ENCODE data around the gene KIAA1614.

Gene KIAA1614

DNA sequence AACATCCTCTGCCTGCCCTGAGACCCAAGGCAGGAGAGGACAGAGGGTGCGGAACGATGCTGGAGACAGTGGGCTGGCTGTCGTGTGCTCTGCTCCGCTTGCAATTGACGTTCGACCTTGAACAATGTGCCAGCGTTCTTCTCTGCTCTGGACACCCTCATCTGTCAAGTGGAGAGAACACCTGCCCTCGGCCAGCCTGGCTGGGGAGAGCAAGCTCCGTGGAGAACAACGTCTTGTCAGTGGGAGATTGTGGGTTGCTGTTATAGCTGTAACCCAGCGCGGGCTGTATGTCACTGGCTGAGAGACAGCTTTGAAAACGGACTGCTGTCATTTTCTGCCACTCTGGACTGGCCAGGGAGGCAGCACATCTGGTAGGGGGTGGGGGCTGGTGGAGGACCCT is 14.7 kb downstream of the KIAA1614 start:
- FAIRE-seq = no peak

DNA sequence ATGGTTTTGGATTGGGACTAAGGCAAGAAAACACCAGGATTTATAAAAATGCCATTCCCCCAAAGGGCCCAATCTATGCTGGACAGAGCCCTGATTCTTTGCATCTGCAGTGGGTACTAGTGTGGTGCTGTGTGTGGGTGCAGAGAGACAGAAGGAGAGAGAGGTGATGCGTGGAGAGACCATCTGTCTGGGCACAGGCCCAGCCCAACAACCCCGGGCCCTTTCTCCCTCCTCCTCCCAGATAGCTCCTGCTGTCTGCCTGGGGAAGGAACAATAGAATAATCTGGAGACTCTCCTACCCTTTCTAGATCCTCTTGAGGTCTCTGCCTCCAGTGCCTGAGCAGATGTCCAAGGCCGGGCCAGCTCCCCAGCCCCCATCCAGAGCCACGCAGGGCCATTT is 15.1 kb downstream of the KIAA1614 start:
- no peak for FAIRE-seq

DNA sequence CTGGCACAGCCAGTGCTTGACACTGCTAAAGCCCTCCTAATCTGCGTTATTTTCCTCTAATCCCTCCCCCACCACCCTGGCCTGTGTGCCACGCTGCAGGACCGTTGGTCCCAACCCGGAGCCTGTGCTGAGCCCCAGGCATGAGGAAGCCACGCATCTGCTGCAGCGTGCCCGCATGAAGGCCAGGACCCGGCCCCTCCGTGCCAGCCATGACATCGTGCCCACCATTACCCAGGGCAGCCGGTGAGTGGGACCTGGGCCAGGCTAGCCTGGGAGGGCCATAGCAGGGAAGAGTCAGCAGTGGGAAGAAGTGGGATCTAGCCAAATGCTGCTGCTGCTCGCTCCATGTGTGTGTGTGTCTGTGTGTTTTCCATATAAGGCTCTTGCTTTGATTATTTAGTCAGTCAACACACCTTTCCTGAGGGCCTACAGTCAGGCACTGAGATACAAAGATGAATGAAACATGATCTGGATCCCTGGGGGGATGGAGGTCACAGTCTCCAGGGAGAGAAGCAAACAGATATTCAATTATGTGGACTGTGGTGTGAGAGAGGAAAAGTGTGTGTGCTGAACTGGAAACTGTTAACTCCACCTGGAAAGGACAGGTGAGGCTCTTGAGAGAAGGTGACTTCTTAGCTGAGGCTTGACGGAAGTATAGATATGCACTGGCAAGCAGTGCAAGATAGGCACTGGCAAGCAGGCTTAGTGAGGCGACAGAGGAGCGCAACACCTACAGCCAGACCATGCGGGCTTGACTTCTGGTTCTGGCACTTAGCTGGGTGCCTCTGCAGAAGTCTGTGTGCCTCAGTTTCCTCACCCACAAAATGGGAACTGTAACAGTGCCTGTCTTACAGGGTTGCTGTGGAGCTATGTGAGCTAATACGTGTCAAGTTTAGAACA is 15.9 kb downstream of the KIAA1614 start:
- FAIRE-seq = no peak

DNA sequence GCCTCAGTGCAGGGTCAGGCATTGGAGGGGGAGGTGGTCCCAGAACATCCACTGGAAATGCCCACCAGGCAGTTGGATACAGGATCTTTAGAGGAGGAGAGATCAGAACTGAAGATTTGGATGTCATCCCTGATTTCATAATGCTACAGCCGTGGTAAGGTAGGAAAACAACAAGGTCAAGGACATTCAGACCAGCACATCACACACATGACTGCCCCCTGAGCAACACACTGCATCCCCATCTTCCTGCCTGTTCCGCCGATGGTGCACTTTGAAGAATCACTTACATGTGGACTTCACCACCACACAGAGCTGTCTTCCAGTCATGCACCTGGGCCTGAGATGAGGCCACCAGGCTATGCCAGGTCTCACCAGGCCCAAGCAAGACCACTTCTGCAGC is 16.7 kb downstream of the KIAA1614 start:
- no peak for FAIRE-seq

DNA sequence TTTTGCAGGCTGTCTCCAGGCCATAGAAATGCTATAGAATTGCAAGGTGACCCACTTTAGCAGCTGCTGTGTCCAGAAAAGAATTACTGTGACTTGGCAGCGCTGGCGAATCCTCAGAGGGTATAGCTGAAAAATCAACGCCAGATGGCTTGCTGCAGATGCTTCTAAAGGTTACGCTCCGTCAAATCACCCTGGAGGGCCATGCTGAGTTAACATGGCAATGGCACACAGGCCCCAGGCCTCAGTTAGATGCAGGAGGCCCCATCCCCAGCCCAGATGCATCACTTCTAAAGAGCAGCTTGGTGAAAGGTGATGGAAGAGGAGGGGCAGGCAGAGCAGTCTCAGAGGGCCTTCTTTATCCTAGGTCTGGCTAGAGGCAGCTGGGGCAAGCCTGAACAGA is 18.0 kb downstream of the KIAA1614 start:
- no peak for FAIRE-seq

DNA sequence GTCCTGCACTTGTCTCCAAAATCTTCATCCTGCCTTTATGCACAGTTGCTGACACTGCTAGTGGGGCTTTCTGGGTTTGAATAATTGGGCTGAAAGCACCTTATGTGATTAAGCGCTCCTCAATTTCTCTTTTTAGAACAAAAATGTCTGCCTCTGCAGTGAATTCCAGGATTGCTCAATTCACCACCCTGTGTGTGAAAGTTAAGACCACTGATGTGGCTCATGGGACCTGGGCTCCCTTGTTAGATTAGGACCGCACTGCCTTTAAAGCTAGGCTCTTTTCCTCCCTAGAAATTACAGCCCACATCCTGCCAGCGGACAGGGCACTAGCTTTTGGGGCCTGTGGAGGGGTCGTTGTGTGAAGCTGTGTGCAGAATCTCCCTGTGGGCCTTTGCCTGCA is 18.8 kb downstream of the KIAA1614 start:
- no peak for FAIRE-seq

DNA sequence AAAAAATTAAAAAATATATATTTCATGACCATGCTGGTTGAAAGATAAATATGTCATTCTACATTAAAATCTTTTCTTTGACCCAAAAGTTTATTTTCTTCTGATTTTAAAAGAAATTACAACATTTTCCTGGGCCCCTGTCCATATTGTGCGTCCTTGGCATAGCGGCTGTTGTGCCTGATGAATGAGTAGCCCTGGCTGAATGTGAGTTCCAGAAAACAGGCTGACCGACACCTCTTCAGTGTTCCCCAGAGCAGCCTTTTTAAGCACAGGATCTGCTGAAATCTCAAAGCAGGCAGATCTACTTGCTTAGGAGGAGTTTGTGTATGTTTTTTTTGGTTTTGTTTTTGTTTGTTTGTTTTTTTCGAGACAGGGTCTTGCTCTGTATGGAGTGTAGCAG is 19.7 kb downstream of the KIAA1614 start:
- no peak for FAIRE-seq

DNA sequence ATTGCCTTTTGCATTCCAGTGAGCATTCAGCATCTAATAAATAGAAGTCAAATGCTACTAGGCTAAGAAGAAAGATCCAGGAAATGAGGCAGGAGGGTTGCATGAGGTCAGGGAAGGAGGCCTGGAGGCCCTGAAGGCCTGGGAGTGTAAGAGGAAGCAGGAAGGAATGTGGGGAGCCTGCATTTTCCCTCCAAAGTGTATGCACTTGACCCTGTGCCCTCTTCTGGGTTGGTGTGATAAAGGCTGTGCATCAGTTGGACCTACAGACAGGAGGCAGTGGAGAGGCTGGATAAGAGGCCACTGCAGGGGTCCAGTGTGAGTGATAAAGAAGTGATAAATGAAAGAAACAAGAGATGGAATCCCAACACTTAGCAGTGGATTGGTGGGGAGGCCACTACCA is 20.4 kb downstream of the KIAA1614 start:
- FAIRE-seq = no peak

DNA sequence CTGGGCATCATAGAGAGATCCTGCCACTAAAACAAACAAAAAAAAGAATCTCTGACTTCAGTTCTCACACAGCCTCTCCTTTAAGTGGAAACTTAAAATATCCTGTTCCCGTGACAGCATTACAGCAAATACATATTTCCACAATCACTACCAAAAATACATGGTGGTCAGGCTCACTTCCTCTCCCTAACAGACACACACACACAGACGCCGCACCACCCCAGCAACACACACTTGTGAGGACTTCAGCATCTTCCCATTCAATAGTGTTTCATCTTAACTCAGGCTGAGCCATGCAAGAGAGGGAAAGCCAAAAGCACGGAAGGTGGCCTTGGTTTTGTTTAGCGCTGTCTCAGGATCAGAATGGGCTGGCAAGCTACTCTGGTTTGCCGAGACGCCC is 21.9 kb downstream of the KIAA1614 start:
- FAIRE-seq = no peak

DNA sequence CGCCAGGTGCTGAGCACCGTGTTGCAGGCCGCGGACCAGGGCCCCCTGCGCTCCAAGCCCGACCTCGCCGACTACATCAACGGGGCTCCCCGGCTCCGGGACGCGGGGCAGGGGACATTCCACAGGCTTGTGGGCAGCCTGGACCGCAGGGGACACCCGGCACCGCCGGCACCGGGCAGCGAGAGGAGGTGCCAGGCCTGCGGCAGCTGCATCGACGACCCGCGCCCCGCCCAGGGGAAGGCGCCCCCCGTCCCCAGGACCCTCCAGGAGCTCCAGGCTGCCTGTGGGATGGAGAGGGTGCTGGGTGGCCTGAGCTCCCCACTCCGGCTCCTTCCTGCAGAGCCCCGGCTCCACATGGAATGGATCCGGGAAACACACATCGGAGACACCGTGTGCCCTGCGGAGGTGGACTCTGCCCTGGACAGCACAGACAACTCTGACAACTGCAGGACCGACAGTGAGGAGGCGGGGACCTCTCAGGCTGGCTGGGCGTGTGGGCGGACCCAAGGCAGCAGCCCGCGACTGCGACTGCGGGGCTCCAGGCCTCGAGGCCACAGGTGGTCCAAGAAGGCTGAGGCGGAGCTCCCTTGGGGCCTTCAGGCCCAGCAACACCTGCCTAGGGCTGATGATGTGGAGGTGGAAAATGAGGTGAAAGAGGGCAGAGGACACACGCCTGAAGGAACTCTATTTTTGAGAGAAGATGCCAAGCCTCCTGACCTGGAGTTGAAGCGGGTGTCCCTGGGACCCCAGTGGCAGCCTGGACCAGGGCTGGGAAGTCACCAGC is 22.8 kb downstream of the KIAA1614 start:
- FAIRE-seq = no peak

DNA sequence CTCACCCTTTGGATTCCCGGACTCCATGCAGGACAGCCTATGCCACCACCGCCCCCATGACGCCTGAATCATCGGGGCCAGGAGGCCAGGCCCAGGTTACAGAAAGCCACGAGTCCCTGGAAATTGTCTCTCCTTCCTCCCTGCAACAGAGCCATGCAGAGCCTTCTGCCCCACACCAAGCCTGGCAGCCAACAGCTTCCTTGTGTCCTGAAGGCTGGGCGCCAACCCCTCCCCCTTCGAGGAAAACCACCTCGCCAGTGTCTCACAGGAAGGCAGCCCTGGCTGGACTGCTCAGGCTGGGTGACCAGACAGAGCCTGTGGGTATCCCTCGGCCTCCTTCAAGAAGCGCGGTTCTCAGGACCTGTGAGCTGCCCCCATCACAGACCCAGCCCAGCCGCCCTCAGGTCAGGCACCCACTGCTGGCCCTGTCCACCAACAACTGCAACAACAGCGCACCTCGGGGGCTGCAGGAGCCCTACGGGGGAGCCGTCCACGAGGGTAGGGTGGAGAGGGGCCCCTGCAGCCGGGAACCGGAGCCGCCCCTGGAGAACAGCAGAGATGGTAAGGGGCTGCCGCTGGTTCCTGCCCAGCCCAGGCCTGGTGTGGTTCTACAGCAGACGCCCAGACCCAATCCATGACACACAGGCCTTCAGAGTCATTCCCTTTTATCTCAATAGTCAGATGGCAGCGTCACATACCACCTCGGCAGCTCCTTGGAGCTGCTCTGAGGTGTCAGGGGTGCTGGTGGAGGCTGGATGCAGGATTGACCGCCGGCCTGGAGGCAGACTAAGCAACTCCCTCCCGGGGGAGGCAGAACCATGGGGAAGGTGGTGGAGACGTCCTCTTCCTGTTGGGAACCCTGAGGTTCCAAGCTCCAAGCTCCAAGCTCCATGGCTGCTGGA is 23.7 kb downstream of the KIAA1614 start:
- FAIRE-seq = no peak

DNA sequence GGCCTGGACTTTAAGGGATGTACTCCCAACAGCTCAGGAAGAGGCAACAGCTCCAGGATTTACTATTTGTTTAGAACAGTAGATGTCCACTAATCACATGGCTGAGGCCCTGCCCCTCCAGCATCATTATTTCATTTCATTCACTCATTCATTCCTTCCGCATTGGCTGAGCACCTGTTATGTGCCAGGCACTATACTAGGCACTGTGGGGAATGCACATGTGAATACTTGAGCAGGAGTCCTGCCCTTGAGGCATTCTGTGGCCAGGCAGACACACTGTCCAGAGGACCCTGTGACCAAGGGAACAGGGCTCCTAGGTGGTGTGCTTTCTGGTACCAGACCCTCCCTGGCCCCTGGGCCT is 24.3 kb downstream of the KIAA1614 start:
- no peak for FAIRE-seq

DNA sequence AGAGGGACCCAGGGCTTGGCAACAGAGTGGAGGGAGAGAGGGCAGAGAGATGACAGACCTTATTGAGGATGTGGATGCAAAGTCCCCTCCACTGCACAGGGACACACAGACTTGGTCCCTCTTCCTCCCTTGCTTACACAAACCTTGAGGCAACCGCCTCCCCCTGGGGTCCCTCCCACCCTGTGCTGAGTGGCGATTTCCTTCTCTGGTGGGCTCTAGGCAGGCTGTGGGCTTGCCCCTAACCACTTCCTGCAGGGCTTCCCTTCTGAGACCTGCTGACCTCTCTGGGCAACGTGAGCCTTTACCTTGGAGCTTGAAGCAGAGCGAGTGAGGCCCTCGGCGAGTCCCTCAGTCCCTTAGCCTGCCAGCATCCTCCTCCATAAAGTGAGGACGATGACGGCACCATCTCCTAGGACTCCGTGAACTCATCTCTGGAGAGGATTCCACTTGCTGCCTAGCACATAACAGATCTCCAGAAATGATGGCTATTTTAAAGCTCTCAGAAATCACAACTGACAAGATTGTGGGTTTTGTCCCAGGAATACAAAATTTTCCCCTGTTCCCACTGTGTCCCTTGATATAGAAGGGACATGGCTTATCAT is 25.0 kb downstream of the KIAA1614 start:
- no peak for FAIRE-seq

DNA sequence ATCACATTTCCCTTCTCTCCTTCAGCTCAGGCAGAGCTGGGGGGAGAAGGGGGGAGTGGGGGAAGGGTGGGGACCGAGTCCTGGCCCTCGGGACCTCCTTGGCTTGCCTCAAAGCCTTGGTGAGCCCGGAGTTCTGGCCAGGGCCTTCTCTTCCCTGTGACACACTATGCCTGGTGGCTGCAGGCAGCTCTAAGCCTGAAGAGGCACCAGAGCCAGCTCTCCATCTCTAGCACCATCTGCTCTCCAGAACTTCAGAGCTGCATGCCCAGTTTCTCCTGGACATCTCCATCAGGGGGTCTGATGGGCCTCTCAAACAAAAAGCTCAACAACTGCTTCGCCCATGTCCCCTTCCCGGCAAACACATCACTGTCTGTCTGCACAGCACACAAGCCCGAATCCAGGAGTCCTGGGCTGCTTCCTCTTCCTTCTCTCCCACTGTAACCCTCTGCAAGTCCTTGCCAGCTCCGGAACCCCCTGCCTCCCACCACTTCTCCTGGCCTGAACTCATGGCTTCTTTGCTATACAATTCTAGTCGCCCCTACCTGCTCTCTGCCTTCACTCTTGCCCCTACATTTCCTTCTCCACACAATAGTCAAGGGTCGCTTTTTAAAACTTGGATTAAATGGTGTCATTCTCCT is 26.5 kb downstream of the KIAA1614 start:
- FAIRE-seq = no peak

DNA sequence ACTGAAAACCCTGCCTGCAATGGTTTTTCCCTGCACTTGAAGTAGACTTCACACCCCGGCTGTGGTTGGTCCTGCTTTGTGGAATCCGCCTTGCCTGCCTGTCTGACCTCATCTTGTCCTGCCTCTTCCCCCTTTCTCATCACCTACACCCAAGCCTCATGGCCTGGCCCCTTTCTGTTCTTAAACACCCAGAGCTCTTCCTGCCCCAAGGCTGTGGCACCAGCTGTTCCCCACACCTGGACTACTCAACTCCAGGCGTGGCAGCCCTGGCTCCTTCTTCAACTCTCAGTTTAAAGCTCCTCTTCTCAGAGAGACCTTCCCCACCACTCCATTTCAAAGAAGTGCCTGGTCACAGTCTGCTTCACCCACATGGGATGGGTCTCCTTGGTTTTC is 27.0 kb downstream of the KIAA1614 start:
- no peak for FAIRE-seq

DNA sequence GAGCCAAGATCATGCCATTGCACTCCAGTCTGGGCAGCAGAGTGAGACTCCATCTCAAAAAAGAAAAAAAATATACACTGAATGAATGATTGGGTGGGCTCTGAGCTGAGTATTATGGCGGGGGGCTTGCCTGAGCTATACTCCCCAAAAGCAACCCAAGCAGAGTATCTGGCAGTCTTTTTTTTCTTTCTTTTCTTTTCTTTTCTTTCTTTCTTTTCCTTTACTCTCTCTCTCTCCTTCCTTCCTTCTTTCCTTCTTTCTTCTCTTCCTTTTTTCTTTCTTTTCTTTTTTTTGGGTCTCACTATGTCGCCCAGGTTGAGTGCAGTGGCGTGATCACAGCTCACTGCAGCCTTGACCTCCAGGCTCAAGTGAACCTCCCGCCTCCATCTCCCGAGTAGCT is 27.7 kb downstream of the KIAA1614 start:
- FAIRE-seq = no peak

DNA sequence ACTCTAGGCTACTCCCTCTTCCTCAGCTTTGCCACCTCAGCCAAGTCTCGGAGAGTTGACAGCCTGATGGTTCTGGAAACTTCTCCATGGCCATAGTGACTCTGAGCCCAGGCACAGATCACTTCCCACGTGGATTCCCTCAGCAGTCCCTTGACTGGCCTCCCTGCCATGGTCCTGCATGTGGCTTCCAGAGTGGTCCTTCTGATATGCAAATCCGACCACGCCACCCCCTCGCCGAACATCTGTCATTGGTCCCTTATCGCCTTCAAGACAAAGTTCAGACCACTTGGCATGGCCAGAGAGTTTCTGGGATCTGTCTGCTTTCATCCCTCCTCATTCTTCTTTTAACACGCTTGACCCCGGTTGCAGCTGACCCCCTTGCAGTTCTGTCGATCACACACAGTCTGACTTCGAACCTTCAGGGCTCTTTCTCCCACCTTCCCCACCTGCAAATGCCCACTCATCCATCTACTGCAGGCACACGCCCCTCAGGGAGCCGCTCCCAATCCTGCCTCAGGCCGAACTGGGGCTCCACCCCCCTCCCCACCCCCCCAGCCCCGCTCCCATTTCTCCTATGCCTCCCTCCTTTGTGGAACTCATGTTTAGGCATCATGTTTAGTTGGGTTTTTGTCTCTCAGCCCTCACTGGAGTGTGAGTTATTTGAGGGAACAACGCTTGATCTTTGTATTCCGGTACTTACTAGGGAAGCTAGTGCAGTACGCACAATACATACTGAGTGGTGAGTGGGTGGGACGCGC is 29.0 kb downstream of the KIAA1614 start:
- FAIRE-seq = no peak

DNA sequence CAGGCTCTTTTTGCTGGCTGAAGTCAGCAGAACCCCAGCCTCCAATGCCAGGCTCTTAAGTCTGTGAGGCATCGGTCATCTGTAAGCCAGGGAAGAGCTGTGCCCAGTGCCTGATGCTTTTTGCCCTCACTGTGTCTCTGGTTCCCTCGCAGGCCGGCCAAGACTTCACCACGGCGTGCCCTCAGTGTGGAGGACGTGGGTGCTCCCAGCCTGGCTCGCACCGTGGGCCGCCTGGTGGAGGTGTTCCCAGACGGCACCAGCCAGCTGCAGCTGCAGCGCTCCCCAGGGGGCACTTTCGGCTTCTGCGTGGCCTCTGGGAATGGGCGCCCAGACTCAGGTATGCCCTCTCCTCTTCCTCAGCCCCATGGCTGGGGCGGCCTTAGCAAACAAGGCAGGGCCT is 32.5 kb downstream of the KIAA1614 start:
- FAIRE-seq = no peak

DNA sequence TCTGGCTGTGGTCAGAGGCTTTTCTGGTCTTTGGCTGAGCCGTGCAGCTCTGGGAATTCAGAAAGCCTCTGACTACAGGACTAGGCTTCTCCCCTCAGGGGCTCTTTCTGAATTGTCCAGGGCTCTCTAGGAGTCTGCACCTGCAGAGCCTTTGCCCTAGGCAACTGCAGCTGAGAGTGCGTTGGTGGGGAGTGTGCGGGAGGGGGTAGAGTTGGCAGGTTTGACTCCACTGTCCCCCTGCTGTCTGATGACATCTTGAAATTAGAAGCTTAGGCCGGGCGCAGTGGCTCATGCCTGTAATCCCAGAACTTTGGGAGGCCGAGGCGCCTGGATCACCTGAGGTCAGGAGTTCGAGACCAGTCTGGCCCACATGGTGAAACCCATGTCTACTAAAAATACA is 32.9 kb downstream of the KIAA1614 start:
- no peak for FAIRE-seq

DNA sequence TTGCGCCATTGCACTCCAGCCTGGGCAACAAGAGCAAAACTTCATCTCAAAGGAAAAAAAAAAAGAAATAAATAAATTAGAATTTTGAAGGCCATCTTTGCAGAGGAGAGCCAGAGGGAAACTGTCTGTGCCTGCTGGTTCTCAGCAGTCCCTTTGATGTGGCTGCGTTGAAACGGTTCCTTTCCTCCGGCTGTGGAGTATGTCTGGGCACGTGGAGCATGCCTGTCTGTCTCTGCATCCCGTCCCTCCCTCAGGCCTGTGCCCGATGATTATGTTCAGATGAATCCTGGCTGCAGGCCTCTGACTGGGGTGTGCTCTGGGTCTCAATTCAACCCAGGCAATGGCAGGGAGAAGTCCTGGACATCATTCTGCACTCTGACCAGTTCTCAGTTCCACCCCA is 33.4 kb downstream of the KIAA1614 start:
- no peak for FAIRE-seq
